SH-SY5Y (cell line): ENCODE measurements around the gene SLC46A2.

ENCODE experiments used
- GATA2 ChIP-seq: IDR thresholded peaks from 2 replicates; pipeline ENCODE4 v1.6.1; 2011; ENCODE audit warnings: mild to moderate bottlenecking, low read depth, low read length
- GATA3 ChIP-seq: IDR thresholded peaks from 2 replicates; pipeline ENCODE4 v1.6.1; 2011; ENCODE audit warnings: low read depth, mild to moderate bottlenecking, low read length, moderate library complexity

- TF ChIP-seq GATA2, result no peak
- TF ChIP-seq GATA3, result no peak
These were observed 28.8 kb downstream of the SLC46A2 start for GRCh38 chr9:112861638-112862555.
